WERI-Rb-1 (cell line): ENCODE measurements around the gene SOCS2.

Source experiments
- DNase-seq: peaks from one replicate; pipeline ENCODE4 v3.0.0-alpha.2; 2020
- H3K27ac ChIP-seq: fragments of 250-450 bp; sonication (Bioruptor Pico); 2 replicates; pipeline ENCODE4 v1.5.1; 2020; ENCODE audit warnings: mild to moderate bottlenecking, moderate library complexity
- H3K27me3 ChIP-seq: fragments of 250-450 bp; sonication (Bioruptor Pico); 2 replicates; pipeline ENCODE4 v1.5.1; 2021; ENCODE audit warnings: mild to moderate bottlenecking, low read depth, moderate library complexity; ENCODE audit not compliant: insufficient read depth, severe bottlenecking
- H3K36me3 ChIP-seq: fragments of 250-450 bp; sonication (Bioruptor Pico); 2 replicates; pipeline ENCODE4 v1.5.1; 2020; ENCODE audit warnings: mild to moderate bottlenecking, moderate library complexity
- H3K4me3 ChIP-seq: 2 replicates; pipeline ENCODE4 v1.5.1; 2011; ENCODE audit warnings: low read depth, mild to moderate bottlenecking, control low read depth, low read length
- H3K9me3 ChIP-seq: fragments of 250-450 bp; sonication (Bioruptor Pico); 2 replicates; pipeline ENCODE4 v1.5.1; 2021; ENCODE audit warnings: mild to moderate bottlenecking, moderate library complexity; ENCODE audit not compliant: severe bottlenecking
- TF ChIP-seq, protein P1 (sequence below): IDR thresholded peaks from 2 replicates; pipeline ENCODE4 v1.5.1; 2011; ENCODE audit warnings: low read depth, mild to moderate bottlenecking, control low read depth, inconsistent platforms, low read length

Gene SOCS2

DNA sequence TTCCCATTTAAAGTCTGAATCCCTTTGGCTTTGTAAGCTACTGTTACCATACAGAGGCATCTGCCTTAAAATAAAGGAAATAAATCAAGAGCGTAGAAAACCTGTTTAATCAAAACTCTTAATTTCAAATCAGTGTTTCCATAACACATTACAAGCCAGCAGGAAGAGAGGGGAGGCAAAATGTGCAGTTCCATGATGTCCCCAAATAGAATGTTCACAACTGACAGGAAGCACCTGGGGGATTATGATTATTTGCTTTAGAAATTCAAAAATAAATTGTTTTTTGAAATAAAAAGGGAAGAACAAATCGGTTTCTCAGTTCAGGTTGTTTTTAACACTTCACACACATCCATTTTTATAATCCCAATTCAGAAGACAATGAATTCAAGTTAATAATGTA is 21.4 kb downstream of the SOCS2 start:
- Histone ChIP-seq H3K4me3 (no peak overlapping the region), H3K9me3 (no peaks in the 10 kb centered on the region), H3K27me3 (no peaks in the 10 kb centered on the region), H3K36me3 (no peaks in the 10 kb centered on the region), H3K27ac (no peak overlapping the region)
- DNase-seq: no peak
- TF ChIP-seq, protein P1, sequence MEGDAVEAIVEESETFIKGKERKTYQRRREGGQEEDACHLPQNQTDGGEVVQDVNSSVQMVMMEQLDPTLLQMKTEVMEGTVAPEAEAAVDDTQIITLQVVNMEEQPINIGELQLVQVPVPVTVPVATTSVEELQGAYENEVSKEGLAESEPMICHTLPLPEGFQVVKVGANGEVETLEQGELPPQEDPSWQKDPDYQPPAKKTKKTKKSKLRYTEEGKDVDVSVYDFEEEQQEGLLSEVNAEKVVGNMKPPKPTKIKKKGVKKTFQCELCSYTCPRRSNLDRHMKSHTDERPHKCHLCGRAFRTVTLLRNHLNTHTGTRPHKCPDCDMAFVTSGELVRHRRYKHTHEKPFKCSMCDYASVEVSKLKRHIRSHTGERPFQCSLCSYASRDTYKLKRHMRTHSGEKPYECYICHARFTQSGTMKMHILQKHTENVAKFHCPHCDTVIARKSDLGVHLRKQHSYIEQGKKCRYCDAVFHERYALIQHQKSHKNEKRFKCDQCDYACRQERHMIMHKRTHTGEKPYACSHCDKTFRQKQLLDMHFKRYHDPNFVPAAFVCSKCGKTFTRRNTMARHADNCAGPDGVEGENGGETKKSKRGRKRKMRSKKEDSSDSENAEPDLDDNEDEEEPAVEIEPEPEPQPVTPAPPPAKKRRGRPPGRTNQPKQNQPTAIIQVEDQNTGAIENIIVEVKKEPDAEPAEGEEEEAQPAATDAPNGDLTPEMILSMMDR: no peak

DNA sequence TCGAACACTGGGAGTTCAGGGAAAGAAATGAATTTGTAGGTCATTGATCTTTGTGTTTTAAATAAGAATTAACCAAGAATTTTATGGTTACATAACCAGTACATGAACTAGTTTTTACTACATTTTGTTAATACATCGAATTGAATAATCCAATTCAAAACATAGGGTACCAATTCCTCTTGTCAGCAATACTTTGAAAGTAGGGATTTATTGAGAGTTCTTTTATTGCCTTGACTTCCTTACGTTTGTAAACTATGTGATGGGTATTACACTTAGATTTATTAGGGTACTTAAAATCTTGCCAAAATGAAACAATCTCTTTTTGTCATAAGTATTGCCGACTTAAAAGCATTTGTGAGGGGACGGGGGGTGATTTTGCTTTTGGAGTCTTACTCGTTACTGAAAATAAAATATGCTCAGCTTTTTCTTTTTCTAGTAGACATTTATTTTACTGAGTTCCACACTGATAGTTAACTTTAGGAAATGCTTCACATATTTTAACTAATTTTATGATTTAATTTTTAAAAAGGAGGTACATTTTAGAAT is 22.4 kb downstream of the SOCS2 start:
- no peak overlapping the region for H3K27ac ChIP-seq
- TF ChIP-seq, protein P1: no peak
- H3K9me3 ChIP-seq: no peaks in the 10 kb centered on the region
- DNase-seq: no peak
- no peak overlapping the region for H3K4me3 ChIP-seq
- no peaks in the 10 kb centered on the region for H3K27me3 ChIP-seq
- H3K36me3 ChIP-seq: no peaks in the 10 kb centered on the region

DNA sequence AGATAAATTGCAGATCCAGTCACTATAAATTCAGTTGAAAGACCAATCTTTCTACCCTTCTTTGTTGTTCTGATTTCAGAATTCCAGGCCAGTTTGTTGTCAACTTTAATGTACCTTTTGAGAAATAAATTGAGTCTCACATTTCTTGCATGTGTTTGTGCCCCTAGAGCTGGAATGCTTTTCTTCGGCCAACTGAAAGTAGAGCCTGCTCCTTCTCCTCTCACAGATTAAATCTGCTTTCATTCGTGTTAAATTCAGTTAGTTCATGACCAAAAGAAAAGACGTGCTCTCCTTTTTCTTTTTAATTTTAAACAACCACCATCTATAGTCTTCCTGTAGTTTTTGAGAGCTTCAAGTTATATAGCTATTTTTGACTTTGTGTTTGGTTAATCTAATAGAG is 22.9 kb downstream of the SOCS2 start:
- H3K9me3 ChIP-seq: no peaks in the 10 kb centered on the region
- H3K36me3 ChIP-seq: no peaks in the 10 kb centered on the region
- H3K27me3 ChIP-seq: no peaks in the 10 kb centered on the region
- H3K27ac ChIP-seq: no peak overlapping the region
- DNase-seq: no peak
- TF ChIP-seq, protein P1: no peak
- H3K4me3 ChIP-seq: no peak overlapping the region

DNA sequence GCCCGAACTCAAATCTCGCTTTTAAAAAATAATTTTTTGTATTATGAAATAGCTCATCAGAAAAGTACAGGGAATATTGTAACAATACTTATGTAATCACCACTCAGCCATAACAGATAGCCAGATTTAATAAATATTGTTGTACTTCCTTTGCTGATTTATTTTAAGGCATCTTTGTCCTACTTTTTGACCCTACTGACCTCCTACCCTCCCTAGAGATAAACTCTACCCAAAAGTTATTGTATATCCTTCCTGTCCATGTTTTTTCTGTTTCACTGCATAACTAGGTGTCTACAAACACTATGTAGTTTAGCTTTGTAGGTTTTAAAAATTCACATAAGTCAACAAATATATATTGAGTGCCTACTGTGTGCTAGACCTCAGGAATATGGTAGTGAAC is 25.1 kb downstream of the SOCS2 start:
- H3K36me3 ChIP-seq: no peaks in the 10 kb centered on the region
- TF ChIP-seq, protein P1: no peak
- H3K4me3 ChIP-seq: no peak overlapping the region
- no peaks in the 10 kb centered on the region for H3K9me3 ChIP-seq
- no peaks in the 10 kb centered on the region for H3K27me3 ChIP-seq
- H3K27ac ChIP-seq: no peak overlapping the region
- DNase-seq: no peak

DNA sequence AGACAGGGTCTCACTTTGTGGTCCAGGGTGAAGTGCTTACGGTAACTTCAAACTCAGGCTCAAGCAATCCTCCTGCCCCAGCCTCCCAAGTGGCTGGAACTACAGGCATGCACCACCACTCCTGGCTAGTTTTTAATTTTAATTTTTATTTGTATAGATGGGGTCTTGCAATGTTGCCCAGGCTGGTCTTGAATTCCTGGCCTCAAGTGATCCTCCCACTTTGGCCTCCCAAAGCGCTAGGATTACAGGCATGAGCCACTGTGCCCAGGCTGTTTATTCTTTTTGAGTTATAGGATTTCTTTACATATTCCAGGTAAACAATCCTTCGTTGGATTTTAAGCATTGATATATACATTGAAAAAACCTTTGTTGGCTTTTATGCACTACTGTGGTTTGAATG is 26.7 kb downstream of the SOCS2 start:
- H3K4me3 ChIP-seq: no peak overlapping the region
- no peak overlapping the region for H3K27ac ChIP-seq
- no peaks in the 10 kb centered on the region for H3K9me3 ChIP-seq
- DNase-seq: no peak
- H3K36me3 ChIP-seq: no peaks in the 10 kb centered on the region
- TF ChIP-seq, protein P1: no peak
- no peaks in the 10 kb centered on the region for H3K27me3 ChIP-seq

DNA sequence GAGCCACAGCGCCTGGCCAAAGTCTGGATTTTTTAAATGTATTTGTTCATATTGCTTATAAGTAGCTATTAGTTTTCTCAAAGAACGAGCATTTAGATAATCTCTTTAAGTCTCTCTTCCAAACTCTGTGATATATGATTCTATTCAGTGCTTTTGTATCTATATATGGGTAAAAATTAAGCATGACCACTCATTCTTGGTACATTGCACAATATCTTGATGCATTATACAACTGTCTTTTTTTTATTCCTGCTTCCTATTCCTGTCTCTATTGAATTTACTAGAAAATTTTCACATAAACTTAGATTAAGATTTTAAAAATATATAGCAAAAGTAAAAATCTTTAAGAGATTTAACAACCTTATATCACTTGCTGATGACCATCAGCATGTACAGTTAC is 29.1 kb downstream of the SOCS2 start:
- no peaks in the 10 kb centered on the region for H3K9me3 ChIP-seq
- no peaks in the 10 kb centered on the region for H3K27me3 ChIP-seq
- H3K27ac ChIP-seq: no peak overlapping the region
- H3K36me3 ChIP-seq: no peaks in the 10 kb centered on the region
- no peak for DNase-seq
- H3K4me3 ChIP-seq: no peak overlapping the region
- TF ChIP-seq, protein P1: no peak
